NCI-H748 (cell line): ENCODE measurements around the gene SIK3.

Source experiments
- DNase-seq: peaks from one replicate; lab custom pipeline; 2025; ENCODE audit not compliant: unreplicated experiment; lab: John Stamatoyannopoulos, UW

The SIK3 gene

GRCh38 chr11:116973270-116973669 lies 125.0 kb downstream of the SIK3 start:
- DNase-seq: no peak

- no peak for DNase-seq
Observed at GRCh38 chr11:116972691-116973090, 125.5 kb downstream of the SIK3 start.

- DNase-seq: no peak
Observed at GRCh38 chr11:116970485-116971292, 127.5 kb downstream of the SIK3 start.

DNA sequence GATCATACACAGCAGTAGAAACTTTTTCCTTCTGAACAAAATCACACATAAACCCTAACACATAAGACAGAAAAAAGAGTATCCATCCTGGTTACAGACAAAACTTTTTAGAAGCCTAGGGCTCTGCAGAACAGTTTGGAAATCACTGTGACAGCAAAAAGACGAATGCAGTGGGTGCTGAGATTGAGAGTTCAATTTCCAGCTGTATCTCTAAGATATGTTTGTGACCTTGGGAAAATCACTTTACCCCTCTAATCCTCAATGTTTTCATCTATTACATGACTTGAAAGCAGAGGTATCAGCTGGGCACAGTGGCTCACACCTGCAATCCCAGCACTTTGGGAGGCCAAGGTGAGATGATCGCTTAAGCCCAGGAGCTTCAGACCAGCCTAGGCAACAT lies 128.5 kb downstream of the SIK3 start:
- DNase-seq: no peak

- DNase-seq: no peak
Observed at GRCh38 chr11:116964269-116964668, 134.0 kb downstream of the SIK3 start.

- no peak for DNase-seq
Observed at GRCh38 chr11:116963813-116964212, 134.4 kb downstream of the SIK3 start.

- no peak for DNase-seq
Observed at GRCh38 chr11:116962108-116962507, 136.1 kb downstream of the SIK3 start.

GRCh38 chr11:116960930-116961329 lies 137.3 kb downstream of the SIK3 start:
- DNase-seq: no peak

DNA sequence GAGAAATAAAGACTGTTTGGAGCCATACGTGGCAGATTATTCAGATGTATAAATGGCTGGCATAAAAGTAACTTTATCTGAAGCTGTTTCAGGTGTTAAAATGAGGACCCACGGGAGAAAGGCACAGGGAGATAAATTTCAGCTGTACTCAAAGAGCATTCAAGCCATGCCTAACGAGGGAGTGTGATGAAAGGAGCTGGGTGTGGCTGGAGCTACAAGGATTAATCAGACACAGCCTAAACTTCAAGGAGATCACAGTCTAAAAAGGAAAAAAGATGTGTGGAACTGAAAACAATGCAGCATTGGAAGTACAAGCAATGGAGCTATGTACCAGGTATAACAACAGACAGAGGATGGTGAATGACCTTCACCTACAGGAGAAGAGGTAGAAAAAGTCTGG lies 140.0 kb downstream of the SIK3 start:
- DNase-seq: peak; percentile 4

DNA sequence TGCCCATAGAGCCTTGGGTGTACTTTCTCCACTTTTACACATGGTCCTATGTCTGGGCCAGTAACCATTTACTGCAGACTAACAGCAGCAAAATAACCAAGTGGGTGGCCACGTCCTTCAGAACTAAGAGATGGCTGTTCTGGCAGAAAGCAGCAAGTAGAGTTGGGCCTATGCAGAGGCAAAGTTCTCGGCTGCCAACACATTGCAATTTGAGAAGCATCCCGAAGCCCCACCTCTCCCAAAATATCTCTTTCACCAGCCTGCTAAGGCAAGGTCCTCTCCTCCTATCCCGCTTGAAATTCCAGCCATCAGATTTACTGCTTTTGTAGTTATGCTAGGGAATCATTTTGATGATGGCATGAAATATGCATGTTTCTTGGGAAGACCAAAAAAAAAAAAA lies 142.3 kb downstream of the SIK3 start:
- no peak for DNase-seq

- DNase-seq: no peak
Observed at GRCh38 chr11:116955548-116955947, 142.7 kb downstream of the SIK3 start.

- DNase-seq: no peak
Observed at GRCh38 chr11:116953530-116954285, 144.5 kb downstream of the SIK3 start.

- no peak for DNase-seq
Observed at GRCh38 chr11:116951762-116952161, 146.5 kb downstream of the SIK3 start.

DNA sequence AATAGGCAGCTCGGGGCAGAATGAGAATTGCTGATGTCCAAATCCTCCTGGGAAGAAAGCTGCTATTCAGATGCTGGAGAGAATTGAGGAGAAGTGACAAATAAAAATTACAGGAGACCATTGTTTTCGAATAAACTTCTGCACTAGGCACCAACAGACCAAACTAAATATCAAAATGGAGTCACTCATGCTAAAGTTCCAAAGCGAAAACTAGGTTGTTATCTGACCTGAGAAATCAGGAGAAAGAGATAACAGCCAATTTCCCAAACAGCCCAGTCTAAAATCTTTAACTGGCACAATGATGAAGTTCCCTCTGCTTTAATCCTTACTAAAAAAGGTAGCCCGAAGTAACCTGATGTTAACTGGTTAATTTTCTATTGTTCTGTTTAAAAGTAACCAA lies 148.0 kb downstream of the SIK3 start:
- no peak for DNase-seq

DNA sequence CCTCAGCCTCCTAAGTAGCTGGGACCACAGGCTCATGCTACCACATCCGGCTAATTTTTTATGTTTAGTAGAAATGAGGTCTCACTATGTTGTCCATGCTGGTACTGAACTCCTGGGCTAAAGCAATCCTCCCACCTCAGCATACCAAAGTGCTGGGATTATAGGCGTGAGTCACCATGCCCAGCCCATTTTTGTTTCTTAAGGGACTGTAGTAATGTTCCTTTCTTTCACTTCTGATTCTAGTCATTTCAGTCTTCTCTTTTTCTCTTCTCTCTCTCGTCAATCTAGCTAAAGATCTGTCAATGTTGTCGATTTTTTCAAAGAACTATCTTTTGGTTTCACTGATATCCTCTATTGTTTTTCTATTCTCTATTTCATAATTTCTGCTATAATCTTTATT lies 149.8 kb downstream of the SIK3 start:
- no peak for DNase-seq

- no peak for DNase-seq
Observed at GRCh38 chr11:116946414-116946813, 151.8 kb downstream of the SIK3 start.

- no peak for DNase-seq
Observed at GRCh38 chr11:116939499-116939898, 158.7 kb downstream of the SIK3 start.

- DNase-seq: no peak
Observed at GRCh38 chr11:116938471-116939070, 159.7 kb downstream of the SIK3 start.

DNA sequence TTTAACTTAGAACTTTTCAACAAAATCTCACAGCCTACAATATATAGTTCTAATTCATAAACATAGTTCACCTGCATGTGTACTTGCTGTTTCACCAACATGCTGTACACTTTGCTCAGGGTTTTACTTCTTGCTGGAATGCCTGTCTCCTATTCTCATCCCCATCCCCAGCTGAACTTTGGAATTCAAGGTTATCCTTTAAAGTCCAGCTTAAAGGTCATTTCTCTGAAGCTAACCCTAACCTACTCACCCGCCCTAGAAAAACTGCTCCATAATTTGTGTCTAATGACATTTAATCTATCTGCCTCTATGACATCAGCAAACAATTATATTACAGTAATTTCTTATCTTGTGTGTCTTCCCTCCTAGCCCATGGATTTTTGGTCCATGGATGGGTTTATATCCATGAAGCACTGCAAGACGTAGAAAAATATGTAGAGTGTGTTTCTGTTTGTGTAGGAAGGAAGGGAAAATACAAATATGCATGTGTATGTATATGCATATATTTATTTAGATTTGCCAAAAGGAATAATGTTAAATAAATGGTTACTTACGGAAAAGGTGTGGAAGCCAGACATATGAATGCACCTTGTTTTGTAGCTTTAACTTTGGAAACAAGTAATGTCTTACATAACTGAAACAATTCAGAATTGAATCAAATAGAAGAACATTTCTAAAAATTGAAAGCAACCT lies 161.3 kb downstream of the SIK3 start:
- no peak for DNase-seq

DNA sequence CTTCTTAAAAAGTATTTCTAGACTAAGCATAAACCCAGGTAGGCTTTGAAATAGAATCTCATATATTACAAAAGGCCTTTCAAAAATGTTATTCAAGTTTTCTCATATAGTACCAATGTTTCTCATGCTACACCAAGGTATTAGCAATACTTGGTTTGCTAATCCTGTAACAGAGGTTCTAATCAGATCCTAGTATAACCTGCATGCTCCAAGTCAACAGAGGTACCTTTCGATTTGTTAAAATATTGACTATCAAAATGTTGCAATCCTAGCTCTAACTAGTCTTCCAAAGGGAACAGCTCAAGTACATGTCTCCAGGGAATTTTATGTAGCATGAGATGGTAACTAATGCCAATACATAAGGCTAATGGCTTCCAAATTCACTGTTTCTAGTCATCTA lies 162.7 kb downstream of the SIK3 start:
- no peak for DNase-seq

DNA sequence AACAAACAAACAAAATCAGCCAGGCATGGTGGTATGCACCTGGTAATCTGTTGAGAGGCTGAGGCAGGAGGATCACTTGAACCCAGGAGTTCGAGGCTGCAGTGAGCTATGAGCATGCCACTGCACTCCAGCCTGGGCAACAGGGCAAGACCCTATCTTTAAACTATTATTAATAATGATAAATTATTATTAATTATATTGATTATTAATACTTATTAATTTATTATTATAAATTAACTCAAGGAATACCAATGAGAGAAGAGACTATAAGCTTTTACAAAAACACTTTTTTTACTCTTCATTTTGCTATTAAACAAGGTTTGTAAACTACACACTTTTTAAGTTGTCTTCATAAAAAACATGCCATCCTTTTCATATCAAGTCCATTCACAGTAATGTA lies 163.1 kb downstream of the SIK3 start:
- DNase-seq: no peak
